RWPE1 (cell line): ENCODE data around the gene C4B.
"Not testable (repeated sequence)": the region's sequence is repeated elsewhere in the genome, so short reads cannot be mapped to it uniquely, and the experiment has no call there.

Source experiments
- CTCF ChIA-PET: fragments of 350-600 bp; sonication (Branson Sonifier 250); formaldehyde crosslinking; extraction: SDS; loops from one replicate; lab custom pipeline; 2021; lab: Yijun Ruan, JAX
- POLR2A ChIA-PET: fragments of 400-600 bp; formaldehyde crosslinking; extraction: SDS; loops from one replicate; lab custom pipeline; 2020; ENCODE audit warnings: antibody characterized with exemption; ENCODE audit not compliant: low non-redundant PET; lab: Yijun Ruan, JAX
- DNase-seq: peaks from one replicate; pipeline ENCODE4 v3.0.0; 2012; ENCODE audit warnings: low spot score
- H3K27ac ChIP-seq: fragments of 450-650 bp; 2 replicates; pipeline ENCODE4 v1.5.1; 2017
- CTCF ChIP-seq: fragments of 450-650 bp; conservative IDR thresholded peaks from 2 replicates; pipeline ENCODE4 v1.5.1; 2017; ENCODE audit warnings: low read depth, mild to moderate bottlenecking

The C4B gene

GRCh38 chr6:31971993-31972708, 42.4 kb upstream of the C4B start, which contains the start of gene DXO:
TSS of gene DXO (minus strand) at chr6:31972138. CDS start at chr6:31971675, 463 bp downstream.
- DNase-seq: peak; percentile 99
- peak within 1 kb of the TSS; percentile 97 for H3K27ac ChIP-seq
- ChIA-PET POLR2A (interaction anchor here (1.3 kb wide), 1 partner anchor 13 kb away, joined by 6 read pairs; the partner anchor contains the start of genes NELFE and SKIC2), CTCF (no interaction called here)
- TF ChIP-seq CTCF: no peak

- CTCF ChIA-PET: interaction anchor here (1.8 kb wide), 1 partner anchor 75 kb away, joined by 5 read pairs; no protein-coding TSS in a partner anchor
- peak overlapping the region; percentile 97 for H3K27ac ChIP-seq
- DNase-seq: no peak
- POLR2A ChIA-PET: no interaction called here
- no peak for TF ChIP-seq CTCF
These were observed 41.8 kb upstream of the C4B start for GRCh38 chr6:31972709-31973350.

- CTCF ChIA-PET, DNase-seq, H3K27ac ChIP-seq, POLR2A ChIA-PET: not testable (repeated sequence)
These were observed 38.5 kb upstream of the C4B start for GRCh38 chr6:31976065-31976464.

DNA sequence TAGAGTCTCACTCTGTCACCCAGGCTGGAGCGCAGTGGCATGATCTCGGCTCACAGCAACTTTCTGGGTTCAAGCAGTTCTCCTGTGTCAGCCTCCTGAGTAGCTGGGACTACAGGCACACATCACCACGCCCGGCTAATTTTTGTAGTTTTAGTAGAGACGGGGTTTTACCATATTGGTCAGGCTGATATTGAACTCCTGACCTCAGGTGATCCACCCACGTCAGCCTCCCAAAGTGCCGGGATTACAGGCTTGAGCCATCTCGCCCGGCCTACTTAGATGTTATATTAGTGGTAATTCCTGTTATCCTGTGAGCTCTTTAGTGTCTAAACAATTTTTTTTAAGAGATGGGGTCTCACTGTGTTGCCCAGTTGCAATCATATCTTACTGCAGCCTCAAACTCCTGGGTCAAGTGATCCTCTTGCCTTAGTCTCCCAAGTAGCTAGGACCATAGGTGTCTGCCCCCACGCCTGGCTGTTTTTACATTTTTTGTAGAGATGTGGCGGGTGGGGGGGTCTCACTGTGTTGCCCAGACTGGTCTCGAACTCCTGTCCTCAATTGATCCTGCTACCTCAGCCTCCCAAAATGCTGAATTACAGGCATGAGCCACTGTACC, 36.7 kb upstream of the C4B start:
- CTCF ChIA-PET: no interaction called here
- 0 out of 2 replicates have a peak overlapping the region, but pooled peaks have one; percentile 7 for H3K27ac ChIP-seq

DNA sequence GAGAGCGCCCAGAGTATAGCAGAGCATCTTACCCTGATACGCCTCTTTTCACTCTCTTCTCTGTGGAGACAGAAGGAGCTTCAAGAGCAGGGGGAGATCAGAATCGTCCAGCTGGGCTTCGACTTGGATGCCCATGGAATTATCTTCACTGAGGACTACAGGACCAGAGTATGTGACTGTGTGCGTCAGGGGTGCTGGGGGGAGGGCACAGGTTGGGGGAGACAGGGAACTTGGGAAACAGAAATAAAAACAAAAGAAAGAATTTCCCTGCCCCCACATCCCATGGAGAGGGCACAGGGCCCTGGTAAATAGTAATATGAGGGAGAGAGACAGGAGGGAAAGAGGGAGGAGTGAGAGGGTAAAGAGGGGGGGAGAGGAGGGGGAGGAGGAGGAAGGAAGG, 35.8 kb upstream of the C4B start:
- POLR2A ChIA-PET: no interaction called here
- H3K27ac ChIP-seq: no peak overlapping the region; the same call in 1 of the 2 replicates
- no peak for TF ChIP-seq CTCF
- no peak for DNase-seq
- CTCF ChIA-PET: interaction anchor here (0.6 kb wide), 1 partner anchor 148 kb away, joined by 4 read pairs; no protein-coding TSS in a partner anchor

More for the DNA sequence above, 36.7 kb upstream of the C4B start:
- POLR2A ChIA-PET: no interaction called here
- DNase-seq: no peak
- no peak for TF ChIP-seq CTCF

- CTCF ChIA-PET: interaction anchor here (0.6 kb wide), 3 partner anchors 69 to 287 kb away, joined by 3 to 4 read pairs (median 3); no protein-coding TSS in a partner anchor
These were observed 35.2 kb upstream of the C4B start for GRCh38 chr6:31979238-31979898.

DNA sequence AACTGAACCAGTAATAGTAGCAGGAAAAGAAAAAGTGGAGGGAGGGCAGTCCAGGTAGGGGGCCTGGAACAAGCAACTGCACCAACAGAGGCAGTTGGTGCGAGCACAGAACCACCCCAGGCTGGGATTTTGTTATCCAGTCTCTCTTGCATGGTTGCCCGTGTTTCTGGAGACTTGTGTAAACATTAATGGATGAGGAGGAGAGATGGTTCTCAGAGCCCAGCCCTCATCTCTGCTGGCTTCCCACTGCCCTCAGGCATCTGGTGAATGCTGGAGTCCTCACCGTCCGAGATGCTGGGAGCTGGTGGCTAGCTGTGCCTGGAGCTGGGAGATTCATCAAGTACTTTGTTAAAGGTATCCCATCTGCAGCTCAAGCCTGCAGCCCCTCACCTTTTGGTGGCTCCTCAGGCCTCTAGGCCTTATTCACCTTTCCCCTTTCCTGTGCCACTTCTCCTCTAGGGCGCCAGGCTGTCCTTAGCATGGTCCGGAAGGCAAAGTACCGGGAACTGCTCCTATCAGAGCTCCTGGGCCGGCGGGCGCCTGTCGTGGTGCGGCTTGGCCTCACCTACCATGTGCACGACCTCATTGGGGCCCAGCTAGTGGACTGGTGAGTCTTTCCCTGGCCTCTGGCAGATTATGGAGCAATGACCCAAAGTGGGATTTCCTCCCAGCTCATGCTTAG, 34.3 kb upstream of the C4B start:
- POLR2A ChIA-PET: interaction anchor here (0.6 kb wide), 1 partner anchor 293 kb away, joined by 5 read pairs; no protein-coding TSS in a partner anchor
- not testable (repeated sequence) for DNase-seq
- CTCF ChIA-PET: interaction anchor here (0.6 kb wide), 3 partner anchors 70 to 287 kb away, joined by 3 read pairs; no protein-coding TSS in a partner anchor
- peak overlapping the region; percentile 27 for H3K27ac ChIP-seq

More at GRCh38 chr6:31979238-31979898, 35.2 kb upstream of the C4B start:
- DNase-seq: no peak
- H3K27ac ChIP-seq: peak overlapping the region; percentile 25; the same call in 1 of the 2 replicates
- TF ChIP-seq CTCF: no peak
- POLR2A ChIA-PET: interaction anchor here (0.6 kb wide), 1 partner anchor 292 kb away, joined by 5 read pairs; no protein-coding TSS in a partner anchor

- CTCF ChIA-PET, POLR2A ChIA-PET, DNase-seq, H3K27ac ChIP-seq: not testable (repeated sequence)
These were observed 33.6 kb upstream of the C4B start for GRCh38 chr6:31980998-31981397.

DNA sequence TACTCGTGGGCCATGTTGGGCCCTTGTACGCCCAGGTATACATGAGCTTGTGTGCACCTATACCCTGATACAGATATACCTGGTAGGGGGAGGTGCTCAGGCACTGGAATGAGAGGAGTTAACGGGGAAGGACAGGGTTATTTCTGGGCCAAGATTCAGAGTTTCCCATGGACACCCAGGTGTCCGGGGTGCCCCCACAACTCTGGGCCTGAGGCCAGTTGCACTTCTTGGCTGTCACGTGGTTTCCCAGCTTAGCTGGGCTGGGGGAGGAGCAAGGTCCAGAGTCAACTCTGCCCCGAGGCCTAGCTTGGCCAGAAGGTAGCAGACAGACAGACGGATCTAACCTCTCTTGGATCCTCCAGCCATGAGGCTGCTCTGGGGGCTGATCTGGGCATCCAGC, 32.9 kb upstream of the C4B start, which contains the start of gene C4A:
Gene C4A, plus strand, starts transcription at position 314 of the 400 bp plus-strand sequence. Its CDS starts 51 bp downstream, at position 365.
- DNase-seq, CTCF ChIA-PET, H3K27ac ChIP-seq, POLR2A ChIA-PET: not testable (repeated sequence)
